ENCODE measurements around the gene BIVM. TPM values are rescaled to one million over a fixed set of nuclear protein-coding genes. Genes with fewer than 3 reads are reported as not detected.

The BIVM gene
- total RNA-seq, 1 experiment from 2014 or later, result 16.8 TPM

DNA sequence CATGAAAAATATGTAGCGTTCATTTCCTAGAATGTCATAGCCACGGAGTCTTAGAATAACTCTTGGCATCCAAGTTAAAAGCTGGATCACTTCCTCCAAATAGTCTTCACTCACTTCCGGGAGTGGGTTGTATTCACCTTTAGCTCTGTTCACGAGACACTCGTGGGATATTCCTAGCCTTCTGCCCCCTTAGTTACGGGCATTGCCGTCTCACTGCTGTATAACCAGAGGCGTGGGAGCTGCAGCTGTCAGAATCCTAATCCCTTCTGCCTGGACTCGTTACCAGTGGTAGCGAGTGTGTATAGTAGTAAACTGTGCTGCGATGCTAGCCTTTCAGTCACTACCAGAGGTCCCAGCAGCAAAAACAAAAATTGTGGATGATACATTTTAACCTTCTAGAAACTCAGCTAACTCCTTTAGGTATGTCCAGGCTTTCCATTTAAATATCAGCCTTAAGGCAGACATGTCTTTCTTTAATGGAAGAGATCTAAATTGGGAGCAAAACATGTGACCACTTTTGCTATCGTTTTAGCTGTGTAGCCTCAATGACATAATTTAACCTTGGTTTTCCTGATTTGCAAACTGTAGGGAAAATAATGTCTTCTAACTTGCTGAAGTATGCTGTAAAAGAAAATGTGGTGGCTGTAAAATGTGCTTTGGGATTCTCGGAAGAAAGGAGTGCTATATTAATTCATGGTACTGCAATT is 81.0 kb downstream of the BIVM start:
- DNase-seq (ENCODE audit: low read depth), result peak; percentile 54

GRCh38 chr13:102881819-102882686 is 83.1 kb downstream of the BIVM start:
- no peak for DNase-seq (ENCODE audit: low read depth)

Other genes with a start within 250 kb of the BIVM start
- gene TPP2, start 202.1 kb upstream of the BIVM start, total RNA-seq (2014; rRNA removed), result 56.9 and 57.3 TPM in 2 replicates
- not detected in 2 replicates for gene METTL21C, start 104.1 kb upstream of the BIVM start, total RNA-seq (2014; rRNA removed)
- gene TEX30, start 25.3 kb upstream of the BIVM start, total RNA-seq (2014; rRNA removed), result 34.6 and 36.3 TPM in 2 replicates
- gene POGLUT2, start 143 bp upstream of the BIVM start, total RNA-seq (2014; rRNA removed), result 10.6 and 11.5 TPM in 2 replicates
- gene ERCC5, start 46.9 kb downstream of the BIVM start, total RNA-seq (2014; rRNA removed), result 56.8 and 75.1 TPM in 2 replicates